Muscle layer of colon (tissue), 2 donors: ENCODE measurements around the gene SLC1A7.

Experiments used
- H3K27ac ChIP-seq: one replicate; pipeline ENCODE4 v1.7.0; 2013; ENCODE audit warnings: low read depth, mild to moderate bottlenecking, low read length, moderate library complexity
- H3K27me3 ChIP-seq, 2 donors: one replicate each; pipeline ENCODE4 v1.7.0; 2013; ENCODE audit warnings: low read length in 2 of 2, mild to moderate bottlenecking in 2 of 2; ENCODE audit not compliant: insufficient read depth in 2 of 2, control insufficient read depth in 1 of 2
- H3K36me3 ChIP-seq: one replicate; pipeline ENCODE4 v1.7.0; 2013; ENCODE audit warnings: mild to moderate bottlenecking, low read length; ENCODE audit not compliant: insufficient read depth
- H3K4me1 ChIP-seq: one replicate; pipeline ENCODE4 v1.7.0; 2013; ENCODE audit warnings: mild to moderate bottlenecking, low read length; ENCODE audit not compliant: insufficient read depth
- H3K4me3 ChIP-seq, 2 donors: one replicate each; pipeline ENCODE4 v1.7.0; 2013; ENCODE audit warnings: low read length in 2 of 2, low read depth in 1 of 2, mild to moderate bottlenecking in 1 of 2, moderate library complexity in 1 of 2
- H3K9ac ChIP-seq: one replicate; pipeline ENCODE4 v1.7.0; 2013; ENCODE audit warnings: low read length
- H3K9me3 ChIP-seq: one replicate; pipeline ENCODE4 v1.7.0; 2013; ENCODE audit warnings: mild to moderate bottlenecking, low read length
- donor health status: abdominal sarcoma.
- donor health status: Adenocarcinoma of cecum.

Gene SLC1A7

DNA sequence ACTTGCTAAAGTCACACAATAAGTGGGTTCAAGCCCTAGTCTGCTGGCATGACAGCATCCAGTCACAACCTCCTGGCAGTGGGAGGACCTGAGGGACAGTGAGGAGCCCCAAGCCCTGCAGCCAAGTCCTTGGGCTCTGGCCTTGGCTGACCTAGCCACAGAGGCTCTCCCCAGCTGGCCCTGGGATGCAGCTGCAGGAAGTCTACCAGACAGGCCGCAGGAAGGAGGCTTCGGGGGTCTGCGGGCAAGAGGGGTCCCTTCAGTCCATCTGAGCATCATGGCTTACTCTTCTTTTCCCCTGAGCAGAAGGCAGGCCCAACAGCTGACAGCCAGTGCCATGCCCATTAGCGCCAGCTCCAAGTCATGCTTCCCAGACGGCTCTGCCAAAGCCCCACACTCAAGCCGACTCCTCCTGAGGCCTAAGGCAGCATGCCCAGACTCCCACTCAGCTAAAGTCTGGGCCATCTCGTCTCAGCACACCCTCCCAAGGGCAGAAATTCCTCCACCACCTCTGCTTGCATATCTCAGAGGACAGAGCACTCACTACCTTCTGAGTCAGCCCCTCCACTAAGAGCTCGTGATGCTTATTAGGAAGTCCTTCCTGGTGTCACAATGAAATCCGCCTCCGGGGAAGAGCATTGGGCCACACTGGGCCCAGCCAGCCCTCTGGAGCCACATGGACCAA, 20.1 kb downstream of the SLC1A7 start:
- Histone ChIP-seq H3K27ac (peak overlapping the region; percentile 68), H3K27me3 (no peaks in the 10 kb centered on the region), H3K9me3 (no peaks in the 10 kb centered on the region), H3K4me1 (peaks cover 66% of the 10 kb centered on the region), H3K36me3 (no peaks in the 10 kb centered on the region), H3K4me3 (no peak overlapping the region), H3K9ac (no peak overlapping the region)

DNA sequence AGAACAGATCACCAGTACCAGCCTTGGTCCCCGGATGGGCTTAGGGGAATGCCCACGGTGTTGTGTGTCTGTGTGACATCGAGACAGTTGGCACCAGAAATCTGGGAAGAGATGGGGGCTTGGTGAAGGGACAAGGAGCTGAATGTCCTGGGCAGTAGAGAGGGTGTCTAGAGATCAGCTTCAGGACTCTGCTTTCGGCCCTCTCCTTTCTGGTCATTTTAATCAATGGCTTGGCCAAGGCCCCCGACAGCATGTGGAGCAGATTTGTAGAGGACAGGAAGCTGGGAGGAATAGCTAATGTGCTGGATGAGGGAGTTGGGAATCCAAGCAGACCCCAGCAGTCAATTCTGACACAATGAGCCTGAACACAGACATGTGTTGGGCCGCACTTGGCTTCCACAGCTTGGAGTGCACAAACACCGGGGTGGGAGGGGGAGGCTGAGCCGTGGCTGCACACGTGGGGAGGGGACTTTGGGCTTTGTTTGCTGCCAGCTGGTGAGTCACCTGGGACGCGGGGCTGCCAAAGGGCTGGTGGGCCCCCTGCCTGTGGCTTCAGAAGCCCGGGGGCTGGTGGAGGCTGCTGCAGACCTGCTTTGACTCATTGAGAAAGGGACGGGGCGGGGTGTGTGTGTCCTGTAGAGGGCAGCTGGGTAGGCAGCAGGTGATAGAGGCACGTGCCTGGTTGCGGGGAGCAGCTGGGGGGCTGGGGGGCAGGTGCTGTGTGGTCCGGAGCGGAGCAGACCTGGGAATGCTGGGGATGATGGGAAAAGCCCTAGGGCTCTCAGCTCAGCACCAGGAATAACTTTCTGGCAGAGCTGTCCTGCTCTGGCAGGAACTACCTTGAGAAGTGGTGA, 20.9 kb downstream of the SLC1A7 start:
- H3K4me1 ChIP-seq: peaks cover 63% of the 10 kb centered on the region
- no peaks in the 10 kb centered on the region for H3K36me3 ChIP-seq
- H3K4me3 ChIP-seq: no peak overlapping the region
- no peaks in the 10 kb centered on the region for H3K9me3 ChIP-seq
- H3K27me3 ChIP-seq: no peaks in the 10 kb centered on the region
- peak overlapping the region; percentile 68 for H3K27ac ChIP-seq
- no peak overlapping the region for H3K9ac ChIP-seq

DNA sequence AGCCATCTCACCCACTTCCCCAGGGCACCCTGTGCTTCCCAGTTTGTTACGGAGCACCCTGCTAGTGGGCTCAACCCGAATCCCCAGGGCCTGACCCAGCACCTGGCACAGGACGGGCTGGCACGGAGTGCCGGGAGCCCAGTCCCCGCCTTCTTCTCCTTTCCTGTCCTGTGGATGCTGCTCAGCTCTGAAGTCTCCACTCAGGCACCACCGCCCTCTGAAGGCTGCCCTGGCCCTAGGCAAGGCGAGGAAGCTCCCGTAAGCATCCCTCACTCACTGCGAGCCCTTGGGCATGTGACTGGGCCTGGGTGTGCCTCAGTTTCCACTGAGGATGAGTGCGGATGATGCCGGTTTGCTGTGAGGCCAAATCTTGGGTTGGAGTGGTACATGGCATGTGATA, 21.8 kb downstream of the SLC1A7 start:
- Histone ChIP-seq H3K27me3 (no peaks in the 10 kb centered on the region), H3K4me3 (no peak overlapping the region), H3K27ac (no peak overlapping the region), H3K36me3 (no peaks in the 10 kb centered on the region), H3K9ac (no peak overlapping the region), H3K4me1 (peaks cover 54% of the 10 kb centered on the region), H3K9me3 (no peaks in the 10 kb centered on the region)

DNA sequence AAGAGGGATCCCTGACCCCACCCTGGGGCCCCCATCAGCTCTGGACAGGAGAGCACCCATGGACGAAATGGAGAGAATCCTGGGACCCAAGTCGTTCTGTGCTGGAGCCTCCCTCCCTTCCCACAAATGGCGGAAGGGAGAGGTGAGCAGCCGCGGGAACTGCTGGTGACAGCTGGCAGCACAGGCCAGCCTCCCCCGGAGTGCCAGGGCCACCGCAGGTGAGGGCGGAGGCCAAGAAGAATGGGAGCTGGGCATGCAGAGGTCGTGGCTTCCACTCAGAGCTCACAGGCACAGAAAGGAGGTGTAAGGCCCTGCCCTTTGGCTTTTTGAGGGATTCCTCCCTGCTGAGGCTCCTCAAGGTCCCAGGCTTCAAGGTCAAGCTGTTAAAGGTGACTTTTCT, 24.6 kb downstream of the SLC1A7 start:
- H3K4me3 ChIP-seq: no peak overlapping the region
- no peak overlapping the region for H3K27ac ChIP-seq
- H3K9me3 ChIP-seq: no peaks in the 10 kb centered on the region
- no peaks in the 10 kb centered on the region for H3K36me3 ChIP-seq
- H3K4me1 ChIP-seq: peaks cover 26% of the 10 kb centered on the region
- no peaks in the 10 kb centered on the region for H3K27me3 ChIP-seq
- no peak overlapping the region for H3K9ac ChIP-seq

DNA sequence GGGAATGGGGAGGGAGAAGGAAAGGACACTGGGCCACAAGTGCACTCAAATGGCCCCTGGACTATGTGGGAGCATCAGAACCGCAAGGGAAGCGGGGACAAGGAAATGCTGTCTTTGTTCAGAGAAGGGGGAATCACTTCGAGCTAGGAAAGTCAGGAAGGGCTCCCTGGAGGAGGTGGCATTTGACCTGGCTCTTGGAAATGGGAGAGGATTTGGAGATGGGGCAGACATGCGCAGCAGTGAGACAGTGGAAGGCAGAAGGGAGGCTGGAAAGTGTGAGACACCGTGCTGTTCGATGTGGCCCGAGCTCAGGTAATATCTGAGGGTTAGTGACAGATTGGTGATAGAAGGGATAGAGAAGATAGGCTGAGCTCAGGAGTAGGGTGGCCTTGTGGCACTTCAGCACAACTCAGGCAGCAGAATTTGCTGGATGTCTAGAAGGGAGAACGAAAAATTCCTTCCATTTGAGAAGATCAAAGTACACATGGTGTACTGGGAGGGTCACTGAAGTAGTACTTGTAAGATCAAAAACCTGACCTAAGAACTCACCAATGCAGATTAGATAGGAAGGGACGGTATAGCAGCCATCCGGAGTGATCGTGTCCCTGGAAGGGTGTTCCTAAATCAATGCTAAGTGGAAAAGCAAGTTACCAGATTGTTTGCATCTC, 25.4 kb downstream of the SLC1A7 start:
- H3K27ac ChIP-seq: no peak overlapping the region
- H3K4me1 ChIP-seq: peaks cover 23% of the 10 kb centered on the region
- H3K36me3 ChIP-seq: no peaks in the 10 kb centered on the region
- no peak overlapping the region for H3K9ac ChIP-seq
- no peak overlapping the region for H3K4me3 ChIP-seq
- H3K27me3 ChIP-seq: no peaks in the 10 kb centered on the region
- no peaks in the 10 kb centered on the region for H3K9me3 ChIP-seq

DNA sequence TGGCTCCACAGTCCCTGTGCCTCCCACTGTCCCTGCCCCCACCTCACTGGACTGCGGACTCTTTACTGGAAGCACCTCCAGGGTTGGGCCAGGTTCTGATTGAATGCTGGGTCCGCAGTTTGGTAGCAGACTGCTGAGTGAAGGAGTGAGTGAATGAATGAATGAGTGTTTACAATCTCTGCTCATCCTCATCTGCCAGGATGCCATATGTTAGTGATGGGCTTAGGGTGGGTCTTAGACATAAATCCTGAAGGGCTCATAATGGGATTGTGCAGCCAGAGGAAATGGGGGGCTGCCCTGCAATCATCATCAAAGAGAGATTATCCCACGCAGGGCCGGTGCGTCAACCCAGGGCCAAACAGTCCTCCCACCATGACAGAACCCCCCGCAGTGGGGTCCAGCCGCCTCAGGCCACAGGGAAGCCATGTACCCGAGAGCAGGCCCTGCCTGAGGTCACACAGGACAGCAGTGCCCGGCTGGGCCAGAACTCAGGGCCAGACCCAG, 26.1 kb downstream of the SLC1A7 start:
- H3K9ac ChIP-seq: no peak overlapping the region
- H3K27ac ChIP-seq: no peak overlapping the region
- H3K9me3 ChIP-seq: no peaks in the 10 kb centered on the region
- H3K36me3 ChIP-seq: no peaks in the 10 kb centered on the region
- H3K4me1 ChIP-seq: peaks cover 22% of the 10 kb centered on the region
- H3K27me3 ChIP-seq: no peaks in the 10 kb centered on the region
- no peak overlapping the region for H3K4me3 ChIP-seq

DNA sequence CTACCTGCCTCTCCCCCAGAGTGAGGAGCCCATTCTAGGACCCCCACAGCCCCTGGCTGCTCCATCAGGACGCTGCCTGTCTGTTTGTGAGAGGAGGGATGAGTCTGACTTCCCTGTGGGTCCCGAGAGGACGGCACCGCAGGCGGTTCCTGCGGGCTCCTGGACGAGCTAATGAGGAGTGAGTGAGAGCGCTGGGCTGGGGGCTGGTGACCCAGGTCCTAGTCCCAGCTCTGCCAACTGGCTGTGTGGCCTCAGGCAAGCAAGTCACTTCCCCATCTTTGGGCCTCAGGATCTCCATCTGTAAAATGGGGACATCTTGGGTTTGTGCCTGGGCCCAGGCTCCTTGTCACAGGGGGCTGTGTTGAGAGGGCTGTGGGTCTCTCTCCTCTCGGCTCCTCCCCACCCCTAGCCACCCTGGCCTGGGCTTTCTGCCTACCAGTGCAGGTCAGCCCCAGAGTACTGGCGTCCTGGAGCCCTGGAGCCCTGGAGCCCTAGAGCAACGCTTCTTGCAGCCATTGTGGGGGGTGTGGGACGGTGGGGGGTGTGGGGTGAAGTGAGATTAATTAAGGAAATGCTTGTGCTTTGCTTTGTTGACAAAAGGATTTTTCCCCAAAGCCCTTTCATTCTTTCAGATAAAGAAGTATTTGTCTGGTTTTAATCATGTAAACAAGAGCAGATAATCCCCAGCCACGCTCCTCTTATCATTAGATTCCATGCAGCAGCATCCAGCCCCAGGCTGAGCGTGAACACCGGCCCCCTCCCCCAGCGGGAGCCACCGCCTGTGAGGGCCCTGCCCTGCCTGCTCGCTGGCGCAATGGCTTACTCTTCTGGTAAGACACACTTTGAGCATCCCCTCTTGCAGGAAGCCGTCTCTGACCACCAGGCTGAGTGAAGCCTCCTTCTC, 26.8 kb downstream of the SLC1A7 start:
- Histone ChIP-seq H3K27me3 (no peaks in the 10 kb centered on the region), H3K36me3 (no peaks in the 10 kb centered on the region), H3K27ac (no peak overlapping the region), H3K4me3 (no peak overlapping the region), H3K4me1 (peaks cover 20% of the 10 kb centered on the region), H3K9ac (no peak overlapping the region), H3K9me3 (no peaks in the 10 kb centered on the region)

DNA sequence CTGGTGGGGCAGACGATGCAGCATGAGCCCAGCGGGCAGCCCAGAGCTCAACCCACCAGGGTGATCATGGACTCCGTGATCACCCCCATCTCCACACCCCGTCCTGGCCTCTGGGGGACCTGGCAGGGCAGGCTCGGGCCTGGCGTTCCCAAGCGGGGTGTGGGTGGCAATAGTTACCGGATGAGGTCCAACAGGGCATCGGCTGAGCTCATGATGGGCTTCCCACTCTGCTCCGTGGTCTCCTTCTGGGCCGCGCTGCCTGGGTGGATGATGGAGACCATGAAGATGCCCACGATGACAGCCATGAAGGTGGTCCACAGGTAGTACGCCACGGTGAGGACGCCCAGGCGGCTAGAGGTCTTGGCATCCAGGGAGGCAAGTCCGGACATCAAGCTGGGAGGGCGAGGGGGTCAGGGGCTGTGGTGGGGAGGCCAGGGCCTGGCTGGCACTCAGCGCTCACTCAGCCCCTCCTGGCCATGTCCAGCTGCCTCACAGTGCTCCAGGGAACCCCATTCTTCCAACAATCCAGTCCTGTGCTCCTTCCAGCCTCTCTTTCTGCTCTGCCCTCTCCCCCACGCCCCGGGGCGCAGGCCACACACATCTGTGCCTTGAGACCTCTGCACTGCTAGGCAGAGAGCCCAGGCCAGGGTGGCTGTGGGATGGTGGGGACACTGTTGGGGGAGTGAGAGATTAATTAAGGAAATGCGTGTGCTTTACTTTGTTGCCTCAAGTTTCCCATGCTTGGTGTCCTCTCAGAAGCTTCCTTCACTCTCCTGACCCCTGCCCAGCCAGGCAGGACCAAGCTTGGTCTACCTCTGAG, 27.6 kb downstream of the SLC1A7 start:
- Histone ChIP-seq H3K9ac (no peak overlapping the region), H3K27me3 (no peaks in the 10 kb centered on the region), H3K4me3 (no peak overlapping the region), H3K27ac (no peak overlapping the region), H3K4me1 (peaks cover 22% of the 10 kb centered on the region), H3K36me3 (no peaks in the 10 kb centered on the region), H3K9me3 (no peaks in the 10 kb centered on the region)

DNA sequence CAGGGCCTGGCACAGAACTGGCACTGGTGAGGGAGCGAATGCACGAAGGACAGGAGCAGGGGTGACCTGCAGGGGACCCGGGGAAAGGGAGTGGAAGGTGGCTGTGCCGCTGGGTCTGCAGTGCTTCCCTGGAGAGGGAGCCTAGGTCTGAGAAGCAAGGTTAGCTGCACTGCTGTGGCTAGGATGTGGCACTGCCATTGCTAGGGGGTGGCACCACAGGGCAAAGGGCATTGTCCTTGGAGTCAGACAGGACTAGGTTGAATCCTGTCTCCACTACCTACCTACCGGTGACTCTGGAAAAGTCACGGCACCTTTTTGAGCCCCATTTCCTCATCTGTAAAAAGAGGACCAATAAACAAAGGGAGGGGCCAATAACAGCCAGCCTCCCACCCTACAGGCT, 28.3 kb downstream of the SLC1A7 start:
- Histone ChIP-seq H3K9me3 (no peaks in the 10 kb centered on the region), H3K9ac (no peak overlapping the region), H3K4me3 (no peak overlapping the region), H3K27ac (no peak overlapping the region), H3K27me3 (no peaks in the 10 kb centered on the region), H3K36me3 (no peaks in the 10 kb centered on the region), H3K4me1 (peaks cover 29% of the 10 kb centered on the region)

DNA sequence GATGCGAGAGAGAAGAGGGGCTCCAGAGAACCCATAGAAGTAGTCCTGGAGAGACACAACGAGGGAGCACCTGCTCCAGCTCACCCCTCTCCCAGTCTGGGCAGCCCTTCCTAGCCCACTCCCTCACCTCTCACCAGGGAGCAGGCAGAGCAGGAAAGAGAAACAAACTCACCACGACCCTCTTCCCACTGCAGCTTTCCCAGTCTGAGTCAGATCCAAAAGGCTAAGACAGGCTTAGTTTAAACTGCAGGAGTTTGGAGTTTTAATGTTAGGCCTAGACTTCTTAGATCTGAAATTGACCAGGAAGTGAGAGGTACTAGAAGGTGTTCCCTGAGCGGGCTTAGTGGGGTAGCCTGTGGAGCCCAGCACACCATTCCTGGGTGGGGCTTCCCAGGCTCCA, 29.6 kb downstream of the SLC1A7 start:
- Histone ChIP-seq H3K27ac (no peak overlapping the region), H3K4me3 (no peak overlapping the region), H3K36me3 (no peaks in the 10 kb centered on the region), H3K4me1 (peaks cover 36% of the 10 kb centered on the region), H3K27me3 (no peaks in the 10 kb centered on the region), H3K9me3 (no peaks in the 10 kb centered on the region), H3K9ac (no peak overlapping the region)
